ENCODE results near the gene PPP1R9B.

PPP1R9B gene

DNA sequence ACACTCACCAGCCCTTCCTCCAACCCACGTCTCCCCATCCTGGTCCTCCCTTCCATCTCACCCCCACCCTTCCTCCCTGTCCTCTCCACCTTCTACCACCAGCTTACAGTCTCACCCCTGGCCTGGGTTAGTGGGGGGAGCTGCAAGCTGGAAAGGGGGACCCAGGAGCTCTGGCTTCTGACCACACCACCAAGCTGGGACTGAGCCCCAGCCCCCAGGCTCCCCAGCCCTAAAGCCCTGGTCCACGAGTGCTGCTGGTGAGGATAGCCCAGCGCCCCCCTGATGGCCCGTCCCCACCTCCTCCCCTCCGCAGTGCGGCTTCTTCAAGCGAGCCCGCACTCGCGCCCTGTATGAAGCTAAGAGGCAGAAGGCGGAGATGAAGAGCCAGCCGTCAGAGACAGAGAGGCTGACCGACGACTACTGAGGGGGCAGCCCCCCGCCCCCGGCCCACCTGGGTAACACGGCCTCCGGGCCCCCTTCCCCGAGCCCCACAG lies 62.5 kb downstream of the PPP1R9B start:
- no peak for DNase-seq

DNA sequence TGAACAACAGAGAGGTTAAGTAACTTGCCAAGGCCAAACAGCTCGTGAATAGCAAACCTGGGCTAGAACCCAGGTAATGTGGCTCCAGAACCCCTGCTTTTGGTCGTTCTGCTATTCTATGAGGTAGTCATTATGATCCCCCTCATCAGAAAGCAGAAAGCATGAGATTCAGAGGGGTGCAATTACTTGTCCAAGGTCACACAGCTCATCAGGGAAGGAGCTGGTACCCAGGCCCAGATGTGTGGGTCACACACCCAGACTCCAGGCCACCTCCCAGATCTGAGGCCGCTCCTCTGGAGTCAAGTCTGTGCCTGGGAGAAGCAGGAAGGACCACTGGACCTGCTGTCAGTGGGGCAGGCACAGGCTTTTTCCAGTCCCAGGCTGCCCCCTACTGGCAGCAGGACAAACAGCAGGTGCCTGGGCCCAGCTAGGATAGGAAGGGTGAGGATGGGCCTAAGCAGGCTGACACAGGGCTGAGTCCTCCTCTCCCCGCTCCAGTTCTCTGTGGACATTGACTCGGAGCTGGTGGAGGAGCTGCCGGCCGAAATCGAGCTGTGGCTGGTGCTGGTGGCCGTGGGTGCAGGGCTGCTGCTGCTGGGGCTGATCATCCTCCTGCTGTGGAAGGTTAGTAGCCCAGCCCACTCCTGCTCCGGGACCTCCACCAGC lies 63.1 kb downstream of the PPP1R9B start:
- peak; percentile 58 to 59 for DNase-seq
